GM12873 (cell line): Measurements from ENCODE around the gene GTF3C5.

ENCODE experiments used
- CTCF ChIP-seq: IDR thresholded peaks from 2 replicates; pipeline ENCODE4 v1.5.1; 2012; ENCODE audit warnings: low read depth, mild to moderate bottlenecking, moderate library complexity, low read length, control low read depth; ENCODE audit not compliant: insufficient read depth; ENCODE audit errors: missing control alignments

GTF3C5 gene

GRCh38 chr9:133064241-133065069 is 33.7 kb downstream of the GTF3C5 start:
- TF ChIP-seq CTCF, result no peak

GRCh38 chr9:133065070-133065388 is 34.2 kb downstream of the GTF3C5 start:
- TF ChIP-seq CTCF, result no peak

GRCh38 chr9:133066181-133066983 is 35.6 kb downstream of the GTF3C5 start:
- no peak for TF ChIP-seq CTCF

GRCh38 chr9:133067006-133067405 is 36.2 kb downstream of the GTF3C5 start:
- no peak for TF ChIP-seq CTCF

- TF ChIP-seq CTCF, result no peak
These were observed 37.0 kb downstream of the GTF3C5 start for GRCh38 chr9:133067813-133068212.

GRCh38 chr9:133071484-133072150 is 40.8 kb downstream of the GTF3C5 start:
- TF ChIP-seq CTCF, result no peak
